BJ (cell line): ENCODE data around the gene PAK4. TPM values are rescaled to one million over a fixed set of nuclear protein-coding genes. Genes with fewer than 3 reads are reported as not detected.

Source experiments
- CTCF ChIA-PET: fragments of 350-600 bp; formaldehyde crosslinking; extraction: SDS; loops from one replicate; lab custom pipeline; 2021; ENCODE audit warnings: antibody characterized with exemption, inconsistent platforms; lab: Yijun Ruan, JAX
- POLR2A ChIA-PET: fragments of 300-600 bp; sonication (Branson Sonifier 250); formaldehyde crosslinking; extraction: SDS; loops from one replicate; lab custom pipeline; 2021; ENCODE audit warnings: antibody characterized with exemption; lab: Charles Lee
- DNase-seq: peaks from one replicate; pipeline ENCODE4 v3.0.0-alpha.2; 2011; ENCODE audit warnings: low read depth
- H3K27me3 ChIP-seq: 2 replicates; pipeline ENCODE4 v1.6.0; 2011; ENCODE audit warnings: low read length; ENCODE audit not compliant: control insufficient read depth, insufficient read depth
- H3K36me3 ChIP-seq: 2 replicates; pipeline ENCODE4 v1.5.1; 2011; ENCODE audit warnings: low read length; ENCODE audit not compliant: control insufficient read depth, insufficient read depth
- H3K4me3 ChIP-seq: 2 replicates; pipeline ENCODE4 v1.5.1; 2011; ENCODE audit warnings: low read depth, mild to moderate bottlenecking, control low read depth, low read length
- CTCF ChIP-seq: IDR thresholded peaks from 2 replicates; pipeline ENCODE4 v1.5.1; 2011; ENCODE audit warnings: low read depth, mild to moderate bottlenecking, control low read depth, inconsistent platforms, low read length, moderate library complexity; ENCODE audit not compliant: insufficient read depth
- polyA plus RNA-seq: library from polyadenylated mRNA; depleted of rRNA; stranded (reverse); fragments of >200 nt; gene quantifications from 2 replicates; pipeline ENCODE4 v1.2.3, GENCODE V29; 2011

PAK4 gene
- polyA plus RNA-seq, 1 experiment = 19.6 TPM

- Histone ChIP-seq H3K4me3 (no peak overlapping the region), H3K27me3 (peaks cover 6% of the 10 kb centered on the region), H3K36me3 (no peaks in the 10 kb centered on the region)
- ChIA-PET POLR2A (no interaction called here), CTCF (interaction anchor here (0.6 kb wide), 1 partner anchor 83 kb away, joined by 3 read pairs; no protein-coding TSS in a partner anchor)
- no peak for DNase-seq
- TF ChIP-seq CTCF = no peak
Observed at GRCh38 chr19:39190768-39191167, 65.2 kb downstream of the PAK4 start.

GRCh38 chr19:39192846-39193245, 67.3 kb downstream of the PAK4 start:
- Histone ChIP-seq H3K4me3 (no peak overlapping the region), H3K27me3 (peaks cover 20% of the 10 kb centered on the region), H3K36me3 (no peaks in the 10 kb centered on the region)
- ChIA-PET CTCF (no interaction called here), POLR2A (interaction anchor here (0.7 kb wide), 1 partner anchor 106 kb away, joined by 6 read pairs; no protein-coding TSS in a partner anchor)
- DNase-seq = no peak
- no peak for TF ChIP-seq CTCF

- CTCF ChIA-PET = interaction anchor here (0.6 kb wide), 2 partner anchors 36 to 133 kb away, joined by 3 read pairs; no protein-coding TSS in a partner anchor
- Histone ChIP-seq H3K27me3 (peaks cover 21% of the 10 kb centered on the region), H3K36me3 (no peaks in the 10 kb centered on the region), H3K4me3 (no peak overlapping the region)
- POLR2A ChIA-PET = no interaction called here
- TF ChIP-seq CTCF = no peak
- no peak for DNase-seq
Observed at GRCh38 chr19:39193803-39194202, 68.2 kb downstream of the PAK4 start.

GRCh38 chr19:39194832-39195542, 69.4 kb downstream of the PAK4 start:
- peaks cover 23% of the 10 kb centered on the region for H3K27me3 ChIP-seq
- no peaks in the 10 kb centered on the region for H3K36me3 ChIP-seq
- CTCF ChIA-PET = interaction anchor here (0.9 kb wide), 1 partner anchor 73 kb away, joined by 3 read pairs; no protein-coding TSS in a partner anchor
- TF ChIP-seq CTCF = no peak
- POLR2A ChIA-PET = no interaction called here
- H3K4me3 ChIP-seq = no peak overlapping the region
- no peak for DNase-seq

- DNase-seq = no peak
- no peaks in the 10 kb centered on the region for H3K36me3 ChIP-seq
- no peak for TF ChIP-seq CTCF
- ChIA-PET POLR2A (no interaction called here), CTCF (interaction anchor here (0.9 to 1.4 kb wide), 2 partner anchors 12 to 73 kb away, joined by 3 read pairs; no protein-coding TSS in a partner anchor)
- H3K27me3 ChIP-seq = peaks cover 25% of the 10 kb centered on the region
- H3K4me3 ChIP-seq = no peak overlapping the region
Observed at GRCh38 chr19:39195755-39196154, 70.2 kb downstream of the PAK4 start.
